ENCODE measurements around the gene RFXAP.

DNA sequence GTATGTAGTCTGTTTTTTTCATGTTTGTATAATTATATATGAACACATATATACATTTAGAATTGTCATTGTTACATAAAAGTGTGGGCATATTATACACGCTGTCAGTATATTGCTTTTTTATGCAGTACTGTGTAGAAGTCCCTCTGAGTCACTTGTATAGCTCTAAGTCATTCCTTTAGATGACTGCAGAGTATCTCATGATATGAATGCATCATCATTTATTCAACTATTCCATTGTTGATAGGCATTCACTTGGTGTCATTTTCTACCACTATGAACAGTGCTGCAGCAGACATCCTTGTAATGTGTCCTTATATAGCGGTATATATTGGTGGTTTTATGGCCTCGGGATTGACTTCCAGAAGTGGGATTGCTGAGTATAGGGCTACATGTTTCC lies 15.3 kb downstream of the RFXAP start:
- TF ChIP-seq, protein P1, sequence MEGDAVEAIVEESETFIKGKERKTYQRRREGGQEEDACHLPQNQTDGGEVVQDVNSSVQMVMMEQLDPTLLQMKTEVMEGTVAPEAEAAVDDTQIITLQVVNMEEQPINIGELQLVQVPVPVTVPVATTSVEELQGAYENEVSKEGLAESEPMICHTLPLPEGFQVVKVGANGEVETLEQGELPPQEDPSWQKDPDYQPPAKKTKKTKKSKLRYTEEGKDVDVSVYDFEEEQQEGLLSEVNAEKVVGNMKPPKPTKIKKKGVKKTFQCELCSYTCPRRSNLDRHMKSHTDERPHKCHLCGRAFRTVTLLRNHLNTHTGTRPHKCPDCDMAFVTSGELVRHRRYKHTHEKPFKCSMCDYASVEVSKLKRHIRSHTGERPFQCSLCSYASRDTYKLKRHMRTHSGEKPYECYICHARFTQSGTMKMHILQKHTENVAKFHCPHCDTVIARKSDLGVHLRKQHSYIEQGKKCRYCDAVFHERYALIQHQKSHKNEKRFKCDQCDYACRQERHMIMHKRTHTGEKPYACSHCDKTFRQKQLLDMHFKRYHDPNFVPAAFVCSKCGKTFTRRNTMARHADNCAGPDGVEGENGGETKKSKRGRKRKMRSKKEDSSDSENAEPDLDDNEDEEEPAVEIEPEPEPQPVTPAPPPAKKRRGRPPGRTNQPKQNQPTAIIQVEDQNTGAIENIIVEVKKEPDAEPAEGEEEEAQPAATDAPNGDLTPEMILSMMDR (conservative IDR thresholded peaks at IDR 0.05; ENCODE audit: low read length), result no peak
- TF ChIP-seq EZH2phosphoT487 (IDR thresholded peaks at IDR 0.05; ENCODE audit: borderline replicate concordance, low read depth, low read length), result no peak
